CD4-positive, alpha-beta T cell treated with Interleukin-12 subunit alpha and Interleukin-12 subunit beta, for 1 hour (primary cell): ENCODE measurements around the gene BROX.
"Not testable (repeated sequence)": the region's sequence is repeated elsewhere in the genome, so short reads cannot be mapped to it uniquely, and the experiment has no call there.

Source experiments
- DNase-seq: peaks from one replicate; pipeline ENCODE4 v3.0.0-alpha.2; 2020

The BROX gene

DNA sequence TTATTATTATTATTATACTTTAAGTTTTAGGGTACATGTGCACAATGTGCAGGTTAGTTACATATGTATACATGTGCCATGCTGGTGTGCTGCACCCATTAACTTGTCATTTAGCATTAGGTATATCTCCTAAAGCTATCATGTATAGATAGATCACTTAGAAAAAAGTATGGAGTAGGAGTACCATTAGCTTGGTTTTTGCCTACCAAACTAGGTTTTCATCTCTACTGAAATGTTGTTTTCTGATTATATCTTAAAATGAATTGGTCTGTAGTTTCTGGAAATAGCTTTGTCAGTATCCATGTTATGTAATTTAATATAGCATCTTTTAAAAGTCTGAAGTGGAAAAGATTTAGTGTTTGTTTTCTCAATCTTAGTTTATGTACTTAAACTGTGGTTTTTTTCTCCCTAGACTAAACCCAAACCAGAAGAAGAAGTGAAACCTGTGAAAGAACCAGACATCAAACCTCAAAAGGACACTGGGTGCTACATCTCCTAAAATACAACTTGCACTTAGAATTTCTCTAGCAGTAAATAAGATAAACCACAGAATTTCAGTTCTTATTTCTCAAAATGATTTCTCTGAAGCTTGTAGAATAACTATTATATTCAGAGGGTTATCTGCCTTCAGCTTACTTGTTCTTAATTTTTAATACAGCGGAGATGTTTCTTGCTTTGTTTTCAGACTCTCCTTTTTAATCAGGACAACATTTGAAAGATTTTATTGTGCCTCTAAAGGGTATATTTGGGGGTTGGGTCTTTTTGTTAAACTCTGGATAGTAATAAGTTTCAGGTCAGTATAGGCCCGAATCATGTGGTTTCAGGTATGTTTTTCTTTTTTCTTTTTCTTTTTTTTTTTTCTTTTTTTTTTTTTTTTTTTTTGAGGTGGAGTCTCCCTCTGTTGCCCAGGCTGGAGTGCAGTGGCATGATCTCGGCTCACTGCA lies 20.1 kb downstream of the BROX start:
- DNase-seq: no peak

DNA sequence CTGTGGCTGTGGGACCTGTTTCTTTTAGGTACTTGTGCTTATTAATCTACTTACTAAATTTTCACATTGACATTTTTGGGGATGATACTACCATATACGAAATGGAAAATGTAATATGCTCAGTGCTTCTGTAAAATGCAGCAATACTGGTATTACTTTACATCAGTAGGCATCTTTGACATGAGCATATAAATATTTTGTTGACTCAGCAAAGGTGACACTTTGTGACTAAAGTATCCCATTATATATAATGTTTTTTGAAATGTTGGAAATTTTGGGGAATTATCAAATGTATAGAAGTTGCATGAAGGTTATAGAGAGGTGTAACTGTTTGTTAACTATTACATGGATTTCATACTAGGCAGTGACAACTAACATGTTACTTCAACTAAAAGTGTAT lies 22.4 kb downstream of the BROX start:
- DNase-seq: no peak

DNA sequence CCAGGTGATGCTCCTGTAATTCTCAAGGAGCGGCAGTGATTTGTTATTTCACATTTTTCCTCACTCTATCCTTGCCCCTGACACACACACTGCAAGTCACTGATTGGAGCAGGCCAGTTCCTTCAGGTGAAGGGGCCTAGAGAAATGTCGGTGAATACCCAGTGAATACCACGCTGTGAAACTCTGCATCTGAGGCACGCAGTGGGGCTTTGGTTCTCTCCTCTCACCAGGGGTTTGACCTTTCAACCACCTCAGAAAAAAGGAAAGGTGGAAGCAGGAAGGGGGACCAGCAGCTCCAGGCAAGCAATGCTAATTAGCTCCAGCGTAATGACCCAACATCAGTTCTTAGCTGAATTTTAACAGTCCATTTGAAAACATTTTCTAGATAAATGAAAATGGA lies 24.1 kb downstream of the BROX start:
- DNase-seq: no peak

DNA sequence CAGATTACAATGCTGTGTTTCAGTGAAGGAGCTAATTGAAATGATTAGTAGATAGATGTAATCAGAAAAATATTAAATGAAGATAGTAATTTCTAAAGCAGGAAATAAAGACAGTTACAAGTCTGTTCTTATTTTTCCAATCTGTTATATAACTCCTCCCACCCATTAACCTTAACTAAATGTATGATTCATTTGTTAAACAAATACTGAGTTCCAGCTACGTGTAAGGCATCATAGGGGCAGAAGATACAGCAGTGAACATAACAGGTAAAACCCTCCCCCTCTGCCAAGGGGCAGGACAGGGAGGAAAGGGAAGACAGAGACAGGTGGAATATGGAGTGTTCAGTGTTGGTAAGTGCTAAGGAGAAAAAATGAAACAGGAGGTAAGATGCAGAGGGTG lies 24.6 kb downstream of the BROX start, which contains the start of gene FAM177B:
Gene FAM177B (plus strand): TSS at position 231 of the 400 bp plus-strand sequence. CDS start 9,344 bp downstream, outside the sequence.
- DNase-seq: no peak

DNA sequence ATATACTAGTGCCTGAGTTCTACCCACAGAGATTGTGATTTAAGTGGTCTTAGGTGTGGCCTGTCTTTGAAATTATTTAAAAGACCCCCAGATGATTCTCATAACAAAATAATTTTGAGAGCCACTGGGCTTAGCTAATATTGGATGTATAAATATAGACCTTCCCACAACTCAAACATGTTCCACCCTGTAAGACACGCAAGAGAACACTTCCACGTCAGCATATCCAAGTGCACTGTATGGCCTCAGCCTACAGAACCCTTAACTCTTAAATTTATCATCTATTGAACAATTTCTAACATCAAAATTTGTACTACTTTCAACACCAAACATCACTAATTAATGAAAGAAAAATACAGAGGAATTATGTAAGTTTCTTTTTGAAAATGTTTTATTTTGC lies 27.1 kb downstream of the BROX start:
- no peak for DNase-seq

DNA sequence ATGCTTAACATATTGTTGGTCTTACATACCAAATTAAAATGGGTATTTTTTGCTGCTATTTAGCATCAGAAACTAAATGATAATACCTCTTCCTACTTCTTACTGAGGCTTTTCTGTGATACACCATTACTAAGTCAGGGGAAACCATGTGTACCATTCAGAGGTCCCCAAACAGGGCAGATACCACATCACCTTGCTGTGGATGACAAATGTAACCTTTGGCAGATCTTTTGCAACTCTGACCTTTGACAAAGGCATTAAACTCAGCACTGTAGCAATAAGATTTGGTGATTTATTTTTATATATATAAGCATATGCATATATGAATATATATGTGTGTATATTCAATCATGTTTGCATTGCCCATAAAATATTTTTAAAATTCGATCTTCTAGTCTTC lies 27.6 kb downstream of the BROX start:
- DNase-seq: no peak

DNA sequence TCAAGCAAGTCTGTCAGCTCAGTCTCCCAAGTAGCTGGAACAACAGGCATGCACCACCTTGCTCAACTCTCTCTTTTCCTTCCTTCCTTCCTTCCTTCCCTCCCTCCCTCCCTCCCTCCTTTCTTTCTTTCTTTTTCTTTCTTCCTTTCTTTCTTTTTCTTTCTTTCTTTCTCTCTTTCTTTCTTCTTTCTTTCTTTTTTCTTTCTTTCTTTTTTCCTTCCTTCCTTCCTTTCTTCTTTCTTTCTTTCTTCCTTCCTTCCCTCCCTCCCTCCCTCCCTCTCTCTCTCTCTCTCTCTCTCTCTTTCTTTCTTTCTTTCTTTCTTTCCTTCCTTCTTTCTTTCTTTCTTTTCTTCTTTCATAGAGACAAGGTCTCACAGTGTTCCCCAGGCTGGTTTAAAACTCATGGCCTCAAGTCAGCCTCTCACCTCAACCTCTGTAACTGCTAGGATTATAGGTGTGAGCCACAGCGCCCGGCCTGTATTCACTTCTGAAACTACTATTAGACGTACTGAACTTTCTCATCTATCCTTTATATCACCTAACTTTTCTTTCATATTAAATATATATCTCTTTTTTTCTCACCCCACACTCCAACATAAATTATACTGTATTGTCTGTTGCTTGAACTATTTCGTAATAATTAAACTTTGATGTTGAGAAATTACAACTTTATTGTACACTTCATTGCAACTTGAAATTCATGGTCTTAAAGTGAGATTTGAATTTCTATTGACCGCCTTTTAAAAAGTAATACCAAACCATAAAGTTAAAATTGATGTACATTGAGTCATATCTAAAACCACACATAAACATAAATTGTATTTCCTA lies 29.5 kb downstream of the BROX start:
- DNase-seq: not testable (repeated sequence)

DNA sequence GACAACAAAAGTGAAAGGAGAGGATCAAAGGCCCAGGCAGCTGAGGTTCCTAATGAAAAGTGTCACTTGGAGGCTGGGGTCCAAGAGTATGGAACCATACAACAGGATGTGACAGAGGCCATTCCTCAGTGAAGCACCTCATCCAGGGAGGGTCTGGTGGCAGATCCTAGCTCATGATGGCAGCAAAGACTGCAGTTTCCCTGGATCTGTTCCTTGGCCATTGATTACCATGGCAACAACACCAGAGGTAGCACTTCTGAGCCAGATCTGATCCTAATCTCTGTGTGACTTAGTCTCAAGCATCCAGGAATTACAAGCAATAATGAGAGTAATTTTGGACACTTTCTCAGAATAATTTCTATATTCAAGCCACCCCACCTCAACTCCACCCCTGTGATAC lies 37.6 kb downstream of the BROX start:
- no peak for DNase-seq

DNA sequence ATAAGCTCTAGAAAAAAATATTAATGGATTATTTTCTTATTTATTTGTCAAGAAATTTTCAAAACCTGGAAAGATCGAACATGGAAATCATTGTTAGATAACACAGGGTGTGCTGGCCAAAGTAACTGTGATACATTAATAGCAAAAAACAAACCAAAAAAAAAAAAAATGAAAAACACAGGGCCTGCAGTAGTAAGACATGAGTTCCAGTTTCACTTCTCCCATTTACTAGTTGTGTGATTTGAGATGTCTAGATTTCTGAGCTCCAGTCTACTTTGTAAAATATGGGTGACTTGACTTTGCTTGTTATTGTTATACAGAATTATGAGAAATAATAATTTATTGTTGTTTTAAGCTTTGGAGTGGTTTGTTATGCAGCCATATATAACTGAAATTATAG lies 38.3 kb downstream of the BROX start:
- DNase-seq: no peak

DNA sequence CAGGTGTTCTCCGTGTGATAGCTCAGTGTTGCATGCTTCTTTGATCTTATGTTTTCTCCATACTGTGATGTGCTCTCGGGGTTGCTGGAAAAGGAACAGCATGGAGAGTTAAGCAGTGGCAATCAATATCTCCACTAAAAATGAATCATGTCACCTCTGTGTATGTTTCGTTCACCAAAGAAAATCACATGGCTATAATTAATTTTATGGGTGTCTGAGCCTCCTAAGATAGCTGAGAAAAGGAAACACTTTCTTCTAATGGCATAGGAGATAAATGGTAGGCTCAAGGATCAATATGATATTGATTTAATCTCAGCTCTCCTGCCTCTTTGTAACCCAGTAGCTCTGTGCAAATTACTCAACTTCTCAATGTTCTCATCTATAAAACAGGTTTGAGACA lies 38.9 kb downstream of the BROX start:
- no peak for DNase-seq

DNA sequence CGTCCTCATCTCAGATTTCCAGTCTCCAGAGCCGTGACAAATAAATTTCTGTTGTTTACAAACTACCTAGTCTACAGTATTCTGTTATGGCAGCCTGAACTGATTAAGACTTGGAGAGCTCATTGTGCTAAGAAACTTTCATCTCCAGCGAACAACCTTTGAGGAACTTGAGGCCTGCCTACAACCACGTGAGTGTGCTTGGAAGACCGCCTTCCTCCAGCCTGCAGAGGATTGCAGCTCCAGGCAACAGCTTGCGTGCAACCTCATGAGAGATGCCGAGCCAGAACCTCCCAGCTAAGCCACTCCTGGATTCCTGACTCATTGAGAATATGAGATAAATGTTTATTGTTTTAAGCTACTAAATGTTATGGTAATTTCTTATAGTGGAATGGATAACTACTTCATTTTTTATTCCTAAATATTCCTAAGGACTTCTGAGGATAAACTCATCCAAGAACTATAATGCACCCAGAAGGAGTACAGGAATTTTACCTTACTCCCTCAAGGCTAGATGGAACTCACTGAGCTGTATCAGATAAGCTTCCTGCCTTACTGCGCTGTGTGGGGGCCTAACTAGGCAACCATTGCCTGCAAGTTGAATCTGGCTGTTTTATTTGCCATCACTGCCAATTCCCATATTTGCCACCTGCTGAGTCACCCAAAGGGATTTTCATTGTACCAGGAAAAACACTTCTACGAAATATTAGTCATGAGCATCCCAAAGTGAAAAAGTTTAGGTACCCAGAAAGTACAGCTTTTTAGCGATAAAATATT lies 42.2 kb downstream of the BROX start:
- no peak for DNase-seq

DNA sequence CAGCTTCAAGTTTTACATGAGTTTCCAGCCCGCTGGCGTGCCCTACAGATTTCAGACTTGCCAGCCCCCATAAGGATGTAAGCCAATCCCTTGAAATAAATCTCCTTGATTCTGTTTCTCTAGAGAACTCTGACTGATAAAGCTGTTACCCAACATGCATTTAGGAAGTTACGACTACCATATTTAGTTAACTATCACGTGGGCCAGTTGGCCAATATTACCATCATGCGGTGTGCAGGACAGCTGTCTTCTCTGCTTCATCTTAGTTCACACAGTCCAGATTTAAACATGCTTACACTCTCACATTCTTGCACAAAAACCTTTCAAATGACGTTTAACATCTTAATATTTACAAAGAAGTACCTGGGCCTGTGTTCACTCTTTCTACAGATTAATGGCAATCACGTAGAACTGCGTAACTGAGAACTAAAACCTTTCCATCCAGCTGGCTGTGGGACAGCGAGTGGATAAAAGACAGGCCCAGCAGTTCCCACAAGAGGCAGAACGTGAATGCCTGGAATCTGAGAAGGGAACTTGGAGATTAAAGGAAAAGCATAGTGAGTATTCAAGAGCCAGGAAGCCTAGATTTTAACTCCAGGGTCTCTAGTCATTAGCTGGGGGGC lies 45.4 kb downstream of the BROX start:
- no peak for DNase-seq

DNA sequence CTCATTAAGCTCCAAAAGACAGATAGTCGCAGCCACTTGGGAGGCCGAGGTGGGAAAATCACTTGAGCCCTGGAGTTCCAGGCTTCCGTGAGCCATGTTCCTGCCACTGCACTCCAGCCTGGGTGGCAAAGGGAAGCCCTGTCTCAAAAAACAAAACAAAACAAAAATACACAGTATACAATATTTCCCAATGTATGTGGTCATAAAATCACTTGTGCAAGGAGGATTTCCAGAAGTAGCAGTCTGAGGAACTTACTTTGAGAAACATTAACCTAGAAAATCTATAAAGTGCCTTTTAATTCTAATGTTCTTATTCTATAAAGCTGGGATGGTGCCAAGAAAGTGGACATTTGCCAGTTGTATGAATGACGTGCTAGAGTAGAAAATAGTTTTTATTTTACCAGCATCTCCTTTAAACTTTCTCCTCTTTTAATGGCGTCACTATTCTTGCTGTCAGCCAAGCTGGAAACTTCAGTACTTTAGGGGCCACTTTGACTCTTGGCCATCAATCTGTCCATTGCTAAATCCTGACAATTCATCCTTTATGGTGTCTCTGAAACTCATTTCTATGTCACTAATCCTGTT lies 47.2 kb downstream of the BROX start:
- no peak for DNase-seq

DNA sequence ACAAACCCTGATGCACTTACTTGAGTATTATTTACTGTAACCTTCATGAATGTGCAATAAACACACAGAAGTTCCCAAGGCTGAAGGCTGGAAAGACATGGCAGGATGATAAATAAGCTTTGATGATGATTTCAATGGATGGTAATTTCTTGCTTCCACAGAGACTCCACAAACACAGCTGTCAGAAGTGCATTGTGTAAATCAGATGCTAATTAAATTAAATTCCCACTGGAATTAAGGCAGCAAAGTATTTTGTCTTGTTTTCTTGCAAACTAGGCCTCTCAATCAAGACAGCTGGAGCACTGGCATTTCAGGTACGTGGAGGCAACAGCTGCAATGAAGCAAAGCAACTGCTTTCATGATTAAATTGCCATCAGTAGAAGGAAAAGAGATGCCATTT lies 48.7 kb downstream of the BROX start:
- no peak for DNase-seq

DNA sequence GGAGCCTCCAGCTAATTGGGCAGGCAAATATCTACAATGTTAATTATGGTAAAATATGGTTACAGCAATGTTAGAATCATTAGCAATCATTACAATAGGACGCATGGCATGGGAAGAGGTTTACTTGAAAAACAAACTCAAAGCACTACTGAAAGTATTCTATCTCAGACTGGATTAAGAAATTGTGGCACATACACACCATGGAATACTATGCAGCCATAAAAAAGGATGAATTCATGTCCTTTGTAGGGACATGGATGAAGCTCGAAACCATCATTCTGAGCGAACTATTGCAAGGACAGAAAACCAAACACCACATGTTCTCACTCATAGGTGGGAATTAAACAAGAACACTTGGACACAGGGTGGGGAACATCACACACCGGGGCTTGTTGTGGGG lies 49.8 kb downstream of the BROX start:
- not testable (repeated sequence) for DNase-seq

DNA sequence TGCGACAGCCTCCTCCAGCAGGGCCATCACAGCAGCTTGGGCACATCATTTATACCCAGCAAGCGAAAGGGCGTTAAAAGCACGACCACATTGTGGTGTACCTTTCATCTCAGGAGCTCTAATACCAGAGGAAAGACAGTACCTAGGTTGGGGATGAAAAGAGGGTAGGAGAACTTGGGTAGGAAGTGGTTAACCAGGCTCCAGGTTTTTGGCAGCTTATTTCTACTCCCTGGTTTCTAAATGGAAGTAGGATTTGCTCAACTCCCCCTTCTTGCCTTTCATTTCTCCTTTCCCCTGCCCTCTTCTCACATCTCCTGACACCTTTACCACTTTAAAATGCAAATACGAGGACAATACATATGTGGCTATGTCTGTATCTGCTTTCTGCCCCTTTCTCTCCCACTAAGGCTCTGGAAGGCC lies 54.8 kb downstream of the BROX start:
- no peak for DNase-seq

DNA sequence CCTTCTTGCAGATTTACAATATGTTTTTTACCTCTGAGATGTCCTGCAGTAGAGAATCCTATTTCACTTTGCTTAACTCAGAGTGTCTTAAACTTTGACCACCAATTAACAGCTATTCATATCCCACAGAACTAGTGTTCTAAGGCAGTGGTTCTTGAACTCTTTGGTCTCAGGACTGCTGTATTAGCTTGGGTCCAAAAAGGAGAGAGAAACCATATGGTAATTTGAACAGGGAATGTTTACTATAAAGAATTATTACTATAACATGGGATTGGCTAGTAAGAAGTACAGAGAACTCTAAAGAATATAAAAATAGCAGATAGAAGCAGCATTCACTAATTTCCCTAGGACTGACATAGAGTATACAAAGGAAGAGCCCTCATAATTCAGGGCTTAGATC lies 56.2 kb downstream of the BROX start:
- DNase-seq: no peak

DNA sequence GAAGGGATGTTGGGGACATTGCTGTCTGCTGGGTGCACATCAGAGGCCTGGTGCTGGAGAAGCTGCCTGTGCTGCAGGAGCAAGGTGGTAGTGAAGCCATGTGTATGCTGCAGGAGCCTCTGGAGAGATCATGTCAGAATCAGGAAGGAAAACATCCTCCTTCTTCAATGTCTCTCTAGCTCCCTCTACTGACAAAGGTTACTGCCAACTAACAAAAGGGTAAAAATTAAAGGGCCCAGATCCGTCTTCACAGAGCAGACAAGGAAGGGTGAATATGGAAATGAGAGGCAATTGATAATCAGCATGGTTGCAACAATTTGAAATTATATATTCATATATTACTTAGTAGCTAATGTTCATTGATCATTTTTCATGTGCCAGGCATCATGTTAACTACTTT lies 56.8 kb downstream of the BROX start:
- DNase-seq: no peak

DNA sequence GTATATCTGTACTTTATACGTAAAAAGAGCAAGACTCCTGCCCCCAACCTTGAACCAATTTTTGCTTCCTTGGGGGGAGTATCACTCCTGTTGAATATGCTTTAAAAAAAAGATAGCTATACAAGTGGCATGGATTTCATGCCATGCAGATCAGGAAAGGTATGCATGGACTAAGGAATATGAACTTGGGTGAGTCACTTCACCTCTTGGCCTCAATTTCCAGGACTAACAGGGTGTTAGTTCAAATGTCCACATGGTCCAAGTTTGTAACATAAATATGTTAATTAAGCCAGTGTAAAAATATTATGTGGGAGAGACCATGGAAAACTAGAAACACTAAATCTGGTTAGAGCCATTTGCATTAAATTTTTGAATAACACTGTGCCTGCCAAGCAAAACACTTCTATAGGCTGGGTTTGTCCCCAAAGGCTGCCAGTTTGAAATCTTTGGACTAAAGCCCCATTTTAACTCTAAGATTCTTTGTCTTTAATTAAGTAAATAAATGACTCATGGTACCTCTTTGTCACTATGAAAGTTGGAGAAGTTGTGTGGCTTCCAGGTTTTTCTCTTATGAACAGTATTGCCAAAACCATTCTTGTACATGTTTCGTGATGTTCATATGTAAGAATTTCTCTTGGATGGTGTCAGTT lies 57.7 kb downstream of the BROX start:
- DNase-seq: no peak

DNA sequence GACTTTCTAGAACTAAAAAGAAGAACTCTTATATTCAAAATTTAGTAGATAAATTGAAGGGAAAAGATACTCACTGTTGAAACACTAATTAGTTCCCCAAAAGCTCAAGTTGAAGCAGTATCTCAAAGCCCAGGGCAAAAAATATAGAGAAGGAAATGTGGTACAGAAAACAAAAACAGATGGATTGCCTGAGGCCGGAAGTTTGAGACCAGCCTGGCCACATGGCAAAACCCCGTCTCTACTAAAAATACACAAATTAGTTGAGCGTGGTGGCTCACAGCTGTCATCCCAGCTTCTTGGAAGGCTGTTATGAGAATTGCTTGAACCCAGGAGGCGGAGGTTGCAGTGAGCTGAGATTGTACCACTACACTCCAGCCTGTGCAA lies 60.6 kb downstream of the BROX start:
- DNase-seq: no peak

DNA sequence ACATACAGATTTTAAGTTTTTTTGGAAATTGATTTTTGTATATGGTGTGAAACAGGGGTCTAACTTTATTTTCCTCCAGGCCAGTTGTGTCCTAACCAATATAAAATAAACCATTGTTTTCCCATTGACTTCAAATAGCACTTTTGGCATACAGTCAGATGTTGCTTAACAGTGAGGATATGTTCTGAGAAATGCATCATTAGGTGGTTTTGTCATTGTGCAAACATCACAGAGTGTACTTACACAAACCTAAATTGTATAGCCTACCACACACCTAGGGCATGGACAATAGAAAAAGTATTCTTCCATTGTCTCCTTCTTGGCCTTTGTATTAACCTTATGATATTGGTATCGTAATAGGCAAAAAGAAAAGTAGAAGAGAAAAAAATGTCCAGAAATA lies 65.1 kb downstream of the BROX start:
- DNase-seq: no peak

DNA sequence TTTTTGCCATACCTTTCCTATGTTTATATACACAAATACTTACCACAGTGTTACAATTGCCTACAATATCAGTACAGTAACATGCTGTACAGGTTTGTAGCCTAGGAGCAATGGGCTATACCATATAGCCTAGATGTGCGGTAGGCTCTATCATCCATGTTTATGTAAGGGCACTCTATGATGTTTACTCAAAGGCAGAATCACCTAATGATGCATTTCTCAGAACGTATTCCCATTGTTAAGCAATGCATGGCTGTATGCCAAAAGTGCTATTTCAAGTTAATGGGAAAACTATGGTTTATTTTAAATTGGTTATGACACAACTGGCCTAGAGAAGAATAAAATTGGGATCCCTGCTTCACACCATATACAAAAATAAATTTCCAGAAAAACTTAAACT lies 65.6 kb downstream of the BROX start:
- DNase-seq: no peak
